ENCODE measurements around the gene WNT2B. TPM values are rescaled to one million over a fixed set of nuclear protein-coding genes. Genes with fewer than 3 reads are reported as not detected.
A peak's percentile ranks its signal among the peaks of the same experiment; 100 is the strongest.

WNT2B gene
- total RNA-seq, 1 experiment from 2014 or later: 0.68 TPM

GRCh38 chr1:112524251-112524650, 15.5 kb downstream of the WNT2B start:
- Histone ChIP-seq H3K27me3 (ENCODE audit: insufficient read depth, low read length) (no peaks in the 10 kb centered on the region), H4K5ac (ENCODE audit: insufficient read length, low read depth, low read length) (no peak overlapping the region), H3K79me1 (ENCODE audit: insufficient read depth, low read depth, low read length, poor library complexity, severe bottlenecking) (no peaks in the 10 kb centered on the region), H3K4ac (ENCODE audit: low read depth, low read length) (no peak overlapping the region), H3K23me2 (ENCODE audit: insufficient read length, low read depth, low read length, poor library complexity, severe bottlenecking) (no peaks in the 10 kb centered on the region), H3T11ph (ENCODE audit: low read length) (no peak overlapping the region), H3K18ac (ENCODE audit: insufficient read length, low read depth, low read length) (no peak overlapping the region), H3K4me2 (ENCODE audit: insufficient read depth, insufficient read length, low read length) (no peak overlapping the region), H2AK5ac (ENCODE audit: insufficient read length, low read length) (no peak overlapping the region), H2AFZ (ENCODE audit: low read length) (no peak overlapping the region), H3K9ac (ENCODE audit: extremely low read depth, insufficient read length, low read length) (no peak overlapping the region), H3K79me2 (ENCODE audit: insufficient read depth, low read length) (no peaks in the 10 kb centered on the region), H2BK12ac (ENCODE audit: insufficient read length, low read depth, low read length) (no peak overlapping the region), H4K20me1 (ENCODE audit: control insufficient read depth, insufficient read depth, insufficient read length) (no peaks in the 10 kb centered on the region), H3K27ac (ENCODE audit: insufficient read length, low read depth, low read length) (no peak overlapping the region), H3K56ac (ENCODE audit: insufficient read length, low read depth, low read length) (no peak overlapping the region), H4K8ac (replicated peaks; ENCODE audit: insufficient read length, low read depth, low read length) (no peak overlapping the region), H3K14ac (ENCODE audit: insufficient read depth, low read length) (no peak overlapping the region), H3K23ac (ENCODE audit: insufficient read length, low read depth, low read length) (no peak overlapping the region), H3K4me1 (ENCODE audit: insufficient read depth, low read length) (peaks cover 3% of the 10 kb centered on the region; the same call in 1 of the 2 replicates), H3K9me3 (ENCODE audit: control insufficient read depth, low read depth, low read length) (no peaks in the 10 kb centered on the region), H2BK20ac (ENCODE audit: low read depth, low read length, poor library complexity, severe bottlenecking) (no peak overlapping the region), H2BK15ac (ENCODE audit: low read depth, low read length) (no peak overlapping the region), H2BK5ac (ENCODE audit: insufficient read length, low read length) (no peak overlapping the region), H4K91ac (ENCODE audit: insufficient read length, low read depth, low read length) (no peak overlapping the region), H2BK120ac (ENCODE audit: low read depth, low read length, poor library complexity, severe bottlenecking) (no peak overlapping the region)
- H3K9me3 Mint-ChIP-seq: no peaks in the 10 kb centered on the region
- no peak overlapping the region for H3K4me3 Mint-ChIP-seq
- H3K27ac Mint-ChIP-seq: peak overlapping the region in 1 of 3 experiments; percentile 38; a peak in 2 of 7 replicates
- peaks cover 38 to 39% of the 10 kb centered on the region in 2 experiments for H3K4me1 Mint-ChIP-seq
- peaks cover 0 to 7% (median 3%) of the 10 kb centered on the region in 3 experiments; a peak in 2 of 7 replicates for H3K36me3 Mint-ChIP-seq (ENCODE audit: insufficient read depth in 1 of 3, low read depth in 3 of 3)
- no peaks in the 10 kb centered on the region; the same call in 1 of the 2 replicates for H3K27me3 Mint-ChIP-seq (ENCODE audit: low read depth)
- no CpG with 5 or more reads among the region's 8 CpGs for WGBS (ENCODE audit: extremely low coverage, insufficient read length, low lambda C conversion rate)
- DNase-seq: peak; percentile 72
- no peak for TF ChIP-seq CTCF (conservative IDR thresholded peaks at IDR 0.05)
